ENCODE data around the gene UBFD1. TPM values are rescaled to one million over a fixed set of nuclear protein-coding genes. Genes with fewer than 3 reads are reported as not detected.

The UBFD1 gene
- total RNA-seq, 2 experiments from 2014 or later, result 53.7 to 59.5 TPM

- no peak overlapping the region for H3K27ac Mint-ChIP-seq
- ATAC-seq (ENCODE audit: poor library complexity), result no peak
- H3K27ac ChIP-seq (ENCODE audit: low read depth in 1 of 2, low read length in 2 of 2), result no peak overlapping the region
- no peaks in the 10 kb centered on the region for H3K36me3 Mint-ChIP-seq (ENCODE audit: low read depth)
- POLR2A ChIA-PET, result interaction anchor here (2.3 kb wide), 1 partner anchor 46 kb away, joined by 17 read pairs; the partner anchor contains the start of genes EARS2 and UBFD1
- H3K9me3 Mint-ChIP-seq, result no peaks in the 10 kb centered on the region
- no peak for DNase-seq
- H3K27me3 ChIP-seq (ENCODE audit: control insufficient read depth in 1 of 2, insufficient read depth in 2 of 2, low read length in 2 of 2), result no peaks in the 10 kb centered on the region
- intact Hi-C loops (cut with DNase I, micrococcal nuclease), result loop anchor here in 1 of 2 experiments (2.0 kb wide), 2 partner anchors 45 to 85 kb away; partner anchors contain the start of genes EARS2, NDUFAB1 and UBFD1
- H3K27me3 Mint-ChIP-seq, result no peaks in the 10 kb centered on the region
- peaks cover 55% of the 10 kb centered on the region for H3K4me1 Mint-ChIP-seq (ENCODE audit: low read depth)
- peak overlapping the region; percentile 81 for H3K4me3 Mint-ChIP-seq
- H3K36me3 ChIP-seq (ENCODE audit: insufficient read depth, low read length), result no peaks in the 10 kb centered on the region
- CTCF ChIA-PET, result no interaction called here
- H3K4me1 ChIP-seq (ENCODE audit: insufficient read depth, low read length), result peaks cover 63% of the 10 kb centered on the region
- no peak for TF ChIP-seq CTCF (IDR thresholded peaks at IDR 0.05)
- no peak overlapping the region for H3K4me3 ChIP-seq (ENCODE audit: low read length)
- H3K9me3 ChIP-seq (ENCODE audit: control insufficient read depth in 1 of 2, insufficient read depth in 1 of 2, low read length in 2 of 2), result no peaks in the 10 kb centered on the region
Observed at GRCh38 chr16:23511731-23512130, 45.8 kb upstream of the UBFD1 start.

GRCh38 chr16:23512168-23512695 lies 45.3 kb upstream of the UBFD1 start:
- no peaks in the 10 kb centered on the region for H3K9me3 ChIP-seq (ENCODE audit: control insufficient read depth in 1 of 2, insufficient read depth in 1 of 2, low read length in 2 of 2)
- ATAC-seq (ENCODE audit: poor library complexity), result no peak
- H3K36me3 Mint-ChIP-seq (ENCODE audit: low read depth), result no peaks in the 10 kb centered on the region
- H3K27me3 Mint-ChIP-seq, result no peaks in the 10 kb centered on the region
- peaks cover 50% of the 10 kb centered on the region for H3K4me1 Mint-ChIP-seq (ENCODE audit: low read depth)
- H3K27me3 ChIP-seq (ENCODE audit: control insufficient read depth in 1 of 2, insufficient read depth in 2 of 2, low read length in 2 of 2), result no peaks in the 10 kb centered on the region
- intact Hi-C loops (cut with DNase I, micrococcal nuclease), result no loop called here
- no peak for TF ChIP-seq CTCF (IDR thresholded peaks at IDR 0.05)
- no peak for DNase-seq
- peaks cover 60% of the 10 kb centered on the region for H3K4me1 ChIP-seq (ENCODE audit: insufficient read depth, low read length)
- no peaks in the 10 kb centered on the region for H3K36me3 ChIP-seq (ENCODE audit: insufficient read depth, low read length)
- H3K4me3 Mint-ChIP-seq, result peak overlapping the region; percentile 71
- CTCF ChIA-PET, result no interaction called here
- H3K27ac Mint-ChIP-seq, result no peak overlapping the region
- no peak overlapping the region for H3K27ac ChIP-seq (ENCODE audit: low read depth in 1 of 2, low read length in 2 of 2)
- no peak overlapping the region for H3K4me3 ChIP-seq (ENCODE audit: low read length)
- POLR2A ChIA-PET, result no interaction called here
- H3K9me3 Mint-ChIP-seq, result no peaks in the 10 kb centered on the region

- TF ChIP-seq CTCF (IDR thresholded peaks at IDR 0.05), result no peak
- Histone ChIP-seq H3K27me3 (ENCODE audit: control insufficient read depth in 1 of 2, insufficient read depth in 2 of 2, low read length in 2 of 2) (no peaks in the 10 kb centered on the region), H3K4me3 (ENCODE audit: low read length) (no peak overlapping the region), H3K4me1 (ENCODE audit: insufficient read depth, low read length) (peaks cover 38% of the 10 kb centered on the region), H3K27ac (ENCODE audit: low read depth in 1 of 2, low read length in 2 of 2) (no peak overlapping the region), H3K9me3 (ENCODE audit: control insufficient read depth in 1 of 2, insufficient read depth in 1 of 2, low read length in 2 of 2) (no peaks in the 10 kb centered on the region), H3K36me3 (ENCODE audit: insufficient read depth, low read length) (peaks cover 2% of the 10 kb centered on the region)
- ChIA-PET POLR2A (no interaction called here), CTCF (interaction anchor here (0.6 kb wide), 1 partner anchor 1416 kb away, joined by 3 read pairs; no protein-coding TSS in a partner anchor)
- DNase-seq (peak in 7 of 14 experiments; percentile 12 to 69 (median 38)), ATAC-seq (ENCODE audit: poor library complexity) (peak; percentile 28)
- Mint-ChIP-seq H3K27ac (peak overlapping the region; percentile 52), H3K9me3 (no peaks in the 10 kb centered on the region), H3K4me3 (peak overlapping the region; percentile 11), H3K4me1 (ENCODE audit: low read depth) (peaks cover 35% of the 10 kb centered on the region), H3K36me3 (ENCODE audit: low read depth) (peaks cover 4% of the 10 kb centered on the region), H3K27me3 (no peaks in the 10 kb centered on the region)
- intact Hi-C loops (cut with DNase I, micrococcal nuclease), result no loop called here
Observed at GRCh38 chr16:23514381-23515152, 43.0 kb upstream of the UBFD1 start.

All from CD4-positive, alpha-beta T cell (primary cell).